Sigmoid colon (tissue), 4 donors: ENCODE results near the gene HMGCL.

Experiments
- CTCF ChIP-seq, 4 experiments: fragments of 450-650 bp in 3 of 4; fragments of 200-600 bp in 1 of 4; IDR thresholded peaks; one replicate each; pipeline ENCODE4 v1.5.1; 2016 to 2019; ENCODE audit warnings: antibody characterized with exemption in 4 of 4, mild to moderate bottlenecking in 3 of 4, moderate library complexity in 2 of 4
- POLR2AphosphoS5 ChIP-seq, 4 donors: sonication (generic); formaldehyde crosslinking; IDR thresholded peaks; one replicate each; pipeline ENCODE4 v1.6.1; 2017; ENCODE audit warnings: antibody characterized with exemption in 4 of 4

- TF ChIP-seq CTCF (IDR thresholded peaks at IDR 0.05) (no peak), POLR2AphosphoS5 (IDR thresholded peaks at IDR 0.05) (no peak)
These were observed 29.3 kb upstream of the HMGCL start for GRCh38 chr1:23854568-23854967.
